Activated CD4-positive, alpha-beta T cell treated with anti-CD3 and anti-CD28 coated beads for 24 hours (primary cell): Measurements from ENCODE around the gene ZNF132.
A peak's percentile ranks its signal among the peaks of the same experiment; 100 is the strongest.
"Not testable (repeated sequence)": the region's sequence is repeated elsewhere in the genome, so short reads cannot be mapped to it uniquely, and the experiment has no call there.

Source experiments
- DNase-seq, 2 donors: peaks; one replicate each; pipeline ENCODE4 v3.0.0-alpha.2; 2020; ENCODE audit warnings: low read depth in 2 of 2

Gene ZNF132

GRCh38 chr19:58466760-58467589 is 27.0 kb upstream of the ZNF132 start, which contains the start of gene ZNF324:
Gene ZNF324, plus strand, starts transcription at chr19:58467080. Its CDS starts 2,106 bp downstream, at chr19:58469186.
- peak; percentile 96 to 99 for DNase-seq

GRCh38 chr19:58466089-58466759 is 26.3 kb upstream of the ZNF132 start:
- no peak for DNase-seq

GRCh38 chr19:58460039-58460438 is 20.1 kb upstream of the ZNF132 start:
- DNase-seq, result no peak

- no peak for DNase-seq
These were observed 16.2 kb upstream of the ZNF132 start for GRCh38 chr19:58456111-58456510.

GRCh38 chr19:58455306-58455705 is 15.4 kb upstream of the ZNF132 start:
- no peak for DNase-seq

GRCh38 chr19:58453743-58454142 is 13.8 kb upstream of the ZNF132 start:
- no peak for DNase-seq

GRCh38 chr19:58451358-58452101 is 11.6 kb upstream of the ZNF132 start, which contains the start of gene ZNF324B:
Gene ZNF324B, plus strand, starts transcription at chr19:58451622. Its CDS starts 2,080 bp downstream, at chr19:58453702.
- DNase-seq, result peak; percentile 91 to 94

GRCh38 chr19:58450856-58451357 is 11.0 kb upstream of the ZNF132 start:
- DNase-seq, result no peak

GRCh38 chr19:58449980-58450379 is 10.0 kb upstream of the ZNF132 start:
- DNase-seq, result not testable (repeated sequence)

- not testable (repeated sequence) for DNase-seq
These were observed 8.9 kb upstream of the ZNF132 start for GRCh38 chr19:58448860-58449259.

- DNase-seq, result not testable (repeated sequence)
These were observed 3.0 kb upstream of the ZNF132 start for GRCh38 chr19:58442986-58443385.

- DNase-seq, result no peak
These were observed 603 bp upstream of the ZNF132 start for GRCh38 chr19:58440556-58440955.

GRCh38 chr19:58434217-58434616 is 5.7 kb downstream of the ZNF132 start:
- no peak for DNase-seq

GRCh38 chr19:58429745-58430144 is 10.2 kb downstream of the ZNF132 start:
- no peak for DNase-seq

- DNase-seq, result no peak
These were observed 11.3 kb downstream of the ZNF132 start for GRCh38 chr19:58428617-58429016.

GRCh38 chr19:58417071-58417470 is 22.9 kb downstream of the ZNF132 start:
- no peak for DNase-seq

GRCh38 chr19:58416604-58417003 is 23.3 kb downstream of the ZNF132 start:
- DNase-seq, result no peak

GRCh38 chr19:58409010-58409790 is 30.8 kb downstream of the ZNF132 start:
- no peak for DNase-seq

- peak; percentile 92 to 93 for DNase-seq
These were observed 31.6 kb downstream of the ZNF132 start, which contains the start of gene ZNF584 for GRCh38 chr19:58408152-58409009. Gene ZNF584, plus strand, starts transcription at chr19:58408649. Its CDS starts 499 bp downstream, at chr19:58409148.

- DNase-seq, result no peak
These were observed 32.2 kb downstream of the ZNF132 start for GRCh38 chr19:58407658-58408151.
